Liver (tissue), 9 donors: Measurements from ENCODE around the gene CENPO. TPM values are rescaled to one million over a fixed set of nuclear protein-coding genes. Genes with fewer than 3 reads are reported as not detected.

Source experiments
- DNase-seq: peaks from one replicate; pipeline ENCODE4 v3.0.0-alpha.2; 2017; ENCODE audit warnings: low spot score
- H3K27ac ChIP-seq, 2 donors: one replicate each; pipeline ENCODE4 v1.7.0; 2013; ENCODE audit warnings: inconsistent platforms in 2 of 2, low read length in 2 of 2, control low read depth in 1 of 2, low read depth in 1 of 2, mild to moderate bottlenecking in 1 of 2
- H3K27me3 ChIP-seq, 4 donors: one replicate each; pipeline versions ENCODE4 v1.6.1 to v1.7.0; 2013; ENCODE audit warnings: low read length in 3 of 4, inconsistent platforms in 1 of 4, mild to moderate bottlenecking in 1 of 4, moderate library complexity in 1 of 4; ENCODE audit not compliant: control insufficient read depth in 4 of 4, insufficient read depth in 4 of 4
- H3K36me3 ChIP-seq, 4 donors: one replicate each; pipeline versions ENCODE4 v1.6.1 to v1.7.0; 2013; ENCODE audit warnings: low read length in 3 of 4, mild to moderate bottlenecking in 3 of 4, low read depth in 1 of 4, moderate library complexity in 1 of 4; ENCODE audit not compliant: control insufficient read depth in 4 of 4, insufficient read depth in 3 of 4
- H3K4me1 ChIP-seq, 4 donors: one replicate each; pipeline versions ENCODE4 v1.6.1 to v1.7.0; 2013; ENCODE audit warnings: low read length in 3 of 4, mild to moderate bottlenecking in 3 of 4, moderate library complexity in 1 of 4; ENCODE audit not compliant: control insufficient read depth in 4 of 4, insufficient read depth in 4 of 4
- H3K4me3 ChIP-seq, 3 donors: one replicate each; pipeline versions ENCODE4 v1.6.1 to v1.7.0; 2013; ENCODE audit warnings: low read length in 3 of 3, control low read depth in 1 of 3, low read depth in 1 of 3, mild to moderate bottlenecking in 1 of 3
- H3K9ac ChIP-seq, 2 donors: one replicate each; pipeline ENCODE4 v1.7.0; 2013; ENCODE audit warnings: low read length in 2 of 2, mild to moderate bottlenecking in 2 of 2, moderate library complexity in 2 of 2, control low read depth in 1 of 2, low read depth in 1 of 2
- H3K9me3 ChIP-seq, 4 donors: one replicate each; pipeline versions ENCODE4 v1.6.1 to v1.7.0; 2013; ENCODE audit warnings: low read length in 3 of 4; ENCODE audit not compliant: control insufficient read depth in 4 of 4
- EGR1 ChIP-seq, 2 donors: IDR thresholded peaks; 2 replicates each; pipeline ENCODE4 v1.6.1; 2016 to 2018; ENCODE audit warnings: antibody characterized with exemption in 2 of 2, low read depth in 2 of 2
- FOXA1 ChIP-seq: IDR thresholded peaks from 2 replicates; pipeline ENCODE4 v1.6.1; 2016; ENCODE audit warnings: antibody characterized with exemption
- FOXA2 ChIP-seq: IDR thresholded peaks from 2 replicates; pipeline ENCODE4 v1.6.1; 2016; ENCODE audit warnings: antibody characterized with exemption
- GABPA ChIP-seq, 2 donors: IDR thresholded peaks in 1 of 2; conservative IDR thresholded peaks in 1 of 2; 2 replicates each; pipeline ENCODE4 v1.6.1; 2016; ENCODE audit warnings: antibody characterized with exemption in 2 of 2, mild to moderate bottlenecking in 1 of 2, moderate library complexity in 1 of 2
- HNF4A ChIP-seq, 2 donors: conservative IDR thresholded peaks; 2 replicates each; pipeline ENCODE4 v1.6.1; 2016; ENCODE audit warnings: antibody characterized with exemption in 2 of 2, mild to moderate bottlenecking in 2 of 2
- HNF4G ChIP-seq: IDR thresholded peaks from 2 replicates; pipeline ENCODE4 v1.6.1; 2016; ENCODE audit warnings: antibody characterized with exemption
- JUND ChIP-seq, 2 donors: IDR thresholded peaks; 2 replicates each; pipeline ENCODE4 v1.6.1; 2016; ENCODE audit warnings: antibody characterized with exemption in 2 of 2
- NR2F2 ChIP-seq: IDR thresholded peaks from 2 replicates; pipeline ENCODE4 v1.6.1; 2016; ENCODE audit warnings: antibody characterized with exemption
- RAD21 ChIP-seq, 2 donors: IDR thresholded peaks; 2 replicates each; pipeline ENCODE4 v1.6.1; 2016; ENCODE audit warnings: antibody characterized with exemption in 2 of 2, mild to moderate bottlenecking in 2 of 2
- RXRA ChIP-seq, 2 donors: IDR thresholded peaks; 2 replicates each; pipeline ENCODE4 v1.6.1; 2017 to 2018; ENCODE audit warnings: antibody characterized with exemption in 2 of 2, mild to moderate bottlenecking in 1 of 2
- SP1 ChIP-seq: IDR thresholded peaks from 2 replicates; pipeline ENCODE4 v1.6.1; 2018; ENCODE audit warnings: antibody characterized with exemption, mild to moderate bottlenecking
- TAF1 ChIP-seq: conservative IDR thresholded peaks from 2 replicates; pipeline ENCODE4 v1.6.1; 2016; ENCODE audit warnings: antibody characterized with exemption, mild to moderate bottlenecking
- YY1 ChIP-seq: IDR thresholded peaks from 2 replicates; pipeline ENCODE4 v1.6.1; 2016; ENCODE audit warnings: antibody characterized with exemption, mild to moderate bottlenecking
- WGBS: extraction: QIAGEN DNeasy Blood & Tissue Kit; methylation state at CpG from one replicate; pipeline ENCODE4 v1.1.7; 2013; 5-methylcytosine and 5-hydroxymethylcytosine counted together
- polyA plus RNA-seq, 2 donors: library from polyadenylated mRNA; stranded (reverse) in 1 of 2; unstranded in 1 of 2; fragments of 200-250 nt in 1 of 2; fragments of >200 nt in 1 of 2; fragmentation: Nextera tagmentation in 1 of 2; extraction: Ambion mirVana in 1 of 2; gene quantifications; one replicate each; pipeline versions ENCODE4 v1.2.1 to v1.2.3, GENCODE V29; 2013 to 2015
- total RNA-seq, 2 donors: library from RNA; depleted of rRNA; stranded (reverse); fragments of >200 nt; gene quantifications; one replicate each; pipeline ENCODE4 v1.2.3, GENCODE V29; 2014
- TF ChIP-seq, protein P1 (sequence below): IDR thresholded peaks from 2 replicates; pipeline ENCODE4 v1.6.1; 2016; ENCODE audit warnings: antibody characterized with exemption
- TF ChIP-seq, protein P2 (sequence below): fragments of 150-350 bp; IDR thresholded peaks from 2 replicates; pipeline ENCODE4 v1.5.1; 2017; ENCODE audit warnings: improper control_type of control experiment, low read depth, low read length; ENCODE audit not compliant: missing input control
- TF ChIP-seq, protein P3 (sequence below): IDR thresholded peaks from 2 replicates; pipeline ENCODE4 v1.6.1; 2016; ENCODE audit warnings: antibody characterized with exemption
- TF ChIP-seq, protein P4 (sequence below): IDR thresholded peaks from 2 replicates; pipeline ENCODE4 v1.6.1; 2016; ENCODE audit warnings: antibody characterized with exemption
- donor health status: healthy.
- donor health status: healthy.
- donor health status: healthy.
- donor health status: healthy.
- donor health status: healthy.

CENPO gene
- total and polyA plus RNA-seq, 4 donors: 2.2 to 17.8 (median 3.2) TPM

DNA sequence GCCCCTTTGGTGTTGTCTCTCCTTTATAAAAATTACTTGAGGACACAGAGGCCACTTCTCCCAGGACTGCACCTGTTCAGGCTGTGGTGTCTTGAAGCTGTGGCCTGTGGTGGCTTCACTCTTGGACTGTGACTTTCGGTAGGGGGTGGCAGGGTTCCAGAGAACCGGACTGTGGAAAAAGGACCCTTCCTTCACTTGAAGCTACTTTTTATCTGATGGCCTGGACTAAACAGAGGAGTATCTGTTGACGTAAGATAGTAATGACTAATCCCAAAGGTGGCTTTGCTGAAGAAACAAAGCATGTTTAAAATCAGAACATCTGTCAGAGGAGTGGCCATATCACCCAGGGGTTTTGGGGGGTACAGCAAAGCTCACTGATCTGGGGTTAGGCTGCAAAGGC lies 60.8 kb downstream of the CENPO start:
- Histone ChIP-seq H3K36me3 (no peaks in the 10 kb centered on the region), H3K9ac (no peak overlapping the region), H3K9me3 (no peaks in the 10 kb centered on the region), H3K4me1 (no peaks in the 10 kb centered on the region), H3K27me3 (no peaks in the 10 kb centered on the region), H3K4me3 (no peak overlapping the region), H3K27ac (no peak overlapping the region)
- no peak for DNase-seq
- WGBS: 80% methylated on average over 3 of the region's 3 CpGs
- no peak for TF ChIP-seq YY1
- TF ChIP-seq, protein P1, sequence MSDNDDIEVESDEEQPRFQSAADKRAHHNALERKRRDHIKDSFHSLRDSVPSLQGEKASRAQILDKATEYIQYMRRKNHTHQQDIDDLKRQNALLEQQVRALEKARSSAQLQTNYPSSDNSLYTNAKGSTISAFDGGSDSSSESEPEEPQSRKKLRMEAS: no peak
- TF ChIP-seq HNF4A (conservative IDR thresholded peaks at IDR 0.05): no peak
- TF ChIP-seq JUND (IDR thresholded peaks at IDR 0.05): no peak
- TF ChIP-seq, protein P2, sequence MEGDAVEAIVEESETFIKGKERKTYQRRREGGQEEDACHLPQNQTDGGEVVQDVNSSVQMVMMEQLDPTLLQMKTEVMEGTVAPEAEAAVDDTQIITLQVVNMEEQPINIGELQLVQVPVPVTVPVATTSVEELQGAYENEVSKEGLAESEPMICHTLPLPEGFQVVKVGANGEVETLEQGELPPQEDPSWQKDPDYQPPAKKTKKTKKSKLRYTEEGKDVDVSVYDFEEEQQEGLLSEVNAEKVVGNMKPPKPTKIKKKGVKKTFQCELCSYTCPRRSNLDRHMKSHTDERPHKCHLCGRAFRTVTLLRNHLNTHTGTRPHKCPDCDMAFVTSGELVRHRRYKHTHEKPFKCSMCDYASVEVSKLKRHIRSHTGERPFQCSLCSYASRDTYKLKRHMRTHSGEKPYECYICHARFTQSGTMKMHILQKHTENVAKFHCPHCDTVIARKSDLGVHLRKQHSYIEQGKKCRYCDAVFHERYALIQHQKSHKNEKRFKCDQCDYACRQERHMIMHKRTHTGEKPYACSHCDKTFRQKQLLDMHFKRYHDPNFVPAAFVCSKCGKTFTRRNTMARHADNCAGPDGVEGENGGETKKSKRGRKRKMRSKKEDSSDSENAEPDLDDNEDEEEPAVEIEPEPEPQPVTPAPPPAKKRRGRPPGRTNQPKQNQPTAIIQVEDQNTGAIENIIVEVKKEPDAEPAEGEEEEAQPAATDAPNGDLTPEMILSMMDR: no peak
- TF ChIP-seq NR2F2: no peak
- no peak for TF ChIP-seq RAD21 (IDR thresholded peaks at IDR 0.05)
- TF ChIP-seq SP1: no peak
- TF ChIP-seq HNF4G: no peak
- no peak for TF ChIP-seq FOXA2
- TF ChIP-seq, protein P3, sequence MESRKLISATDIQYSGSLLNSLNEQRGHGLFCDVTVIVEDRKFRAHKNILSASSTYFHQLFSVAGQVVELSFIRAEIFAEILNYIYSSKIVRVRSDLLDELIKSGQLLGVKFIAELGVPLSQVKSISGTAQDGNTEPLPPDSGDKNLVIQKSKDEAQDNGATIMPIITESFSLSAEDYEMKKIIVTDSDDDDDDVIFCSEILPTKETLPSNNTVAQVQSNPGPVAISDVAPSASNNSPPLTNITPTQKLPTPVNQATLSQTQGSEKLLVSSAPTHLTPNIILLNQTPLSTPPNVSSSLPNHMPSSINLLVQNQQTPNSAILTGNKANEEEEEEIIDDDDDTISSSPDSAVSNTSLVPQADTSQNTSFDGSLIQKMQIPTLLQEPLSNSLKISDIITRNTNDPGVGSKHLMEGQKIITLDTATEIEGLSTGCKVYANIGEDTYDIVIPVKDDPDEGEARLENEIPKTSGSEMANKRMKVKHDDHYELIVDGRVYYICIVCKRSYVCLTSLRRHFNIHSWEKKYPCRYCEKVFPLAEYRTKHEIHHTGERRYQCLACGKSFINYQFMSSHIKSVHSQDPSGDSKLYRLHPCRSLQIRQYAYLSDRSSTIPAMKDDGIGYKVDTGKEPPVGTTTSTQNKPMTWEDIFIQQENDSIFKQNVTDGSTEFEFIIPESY: no peak
- TF ChIP-seq, protein P4, sequence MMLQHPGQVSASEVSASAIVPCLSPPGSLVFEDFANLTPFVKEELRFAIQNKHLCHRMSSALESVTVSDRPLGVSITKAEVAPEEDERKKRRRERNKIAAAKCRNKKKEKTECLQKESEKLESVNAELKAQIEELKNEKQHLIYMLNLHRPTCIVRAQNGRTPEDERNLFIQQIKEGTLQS: no peak
- TF ChIP-seq RXRA (IDR thresholded peaks at IDR 0.05): no peak

DNA sequence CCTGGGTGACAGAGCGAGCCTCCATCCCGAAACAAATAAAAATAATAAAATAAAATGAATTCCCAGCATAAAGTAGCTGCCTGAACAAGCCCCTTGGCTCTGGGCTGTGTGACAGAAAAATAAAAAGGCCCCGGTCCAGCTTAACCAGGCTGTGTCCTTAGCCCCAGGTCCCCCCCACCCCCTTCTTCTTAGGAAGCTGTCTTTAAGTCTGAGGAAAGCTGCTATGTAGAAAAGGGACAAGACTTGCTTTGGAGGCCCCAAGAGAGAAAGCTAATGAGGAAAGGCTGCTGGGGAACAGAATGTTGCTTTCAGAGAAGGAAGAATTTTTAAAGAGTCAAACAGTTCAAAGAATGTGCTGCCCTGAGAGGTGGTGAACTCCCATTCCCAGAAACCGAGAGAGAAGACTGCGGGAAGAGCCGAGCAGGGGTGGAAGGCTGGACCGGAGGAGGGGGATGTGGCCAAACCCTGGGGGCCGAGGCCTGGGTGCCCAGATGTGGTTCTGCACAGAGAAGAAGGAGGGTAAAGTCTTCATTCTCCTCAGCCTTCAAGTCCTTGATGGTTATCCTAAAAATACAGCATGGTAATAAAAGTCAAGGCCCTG lies 61.9 kb downstream of the CENPO start:
- no peak for DNase-seq
- WGBS: 89% methylated on average over 8 of the region's 8 CpGs
- Histone ChIP-seq H3K27me3 (no peaks in the 10 kb centered on the region), H3K4me1 (no peaks in the 10 kb centered on the region), H3K9me3 (no peaks in the 10 kb centered on the region), H3K36me3 (no peaks in the 10 kb centered on the region), H3K4me3 (no peak overlapping the region), H3K9ac (no peak overlapping the region), H3K27ac (peak overlapping the region in 1 of 2 donors; percentile 36)
- TF ChIP-seq SP1 (peak; percentile 48), YY1 (no peak), RXRA (IDR thresholded peaks at IDR 0.05) (peak in 1 of 2 donors; percentile 41), NR2F2 (peak; percentile 90)

DNA sequence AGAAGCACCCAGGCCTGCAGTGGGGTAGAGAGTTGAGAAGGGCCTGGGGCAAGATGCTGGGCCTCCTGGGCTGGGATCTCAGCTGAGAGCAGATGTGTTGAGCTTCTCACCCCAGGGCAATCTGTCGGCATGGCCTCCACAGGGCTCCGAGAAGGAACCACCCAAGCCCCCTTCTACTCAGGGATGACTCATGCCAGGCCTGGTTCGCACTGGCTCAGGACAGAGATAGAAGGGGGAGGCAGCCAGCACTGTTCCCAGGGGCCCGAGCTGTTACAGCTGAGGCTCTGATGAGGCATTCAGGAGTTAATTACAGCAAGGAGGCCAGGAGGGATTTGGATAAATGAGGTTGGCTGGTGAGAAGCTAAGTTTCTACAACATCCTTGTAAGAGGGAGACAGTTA lies 62.5 kb downstream of the CENPO start:
- no peaks in the 10 kb centered on the region for H3K27me3 ChIP-seq
- H3K4me1 ChIP-seq: no peaks in the 10 kb centered on the region
- H3K27ac ChIP-seq: peak overlapping the region; percentile 36 to 39
- 86% methylated on average over 4 of the region's 4 CpGs for WGBS
- no peak for DNase-seq
- H3K9me3 ChIP-seq: no peaks in the 10 kb centered on the region
- TF ChIP-seq RXRA (IDR thresholded peaks at IDR 0.05) (no peak), JUND (IDR thresholded peaks at IDR 0.05) (no peak), TAF1 (no peak), FOXA2 (no peak), FOXA1 (no peak), EGR1 (IDR thresholded peaks at IDR 0.05; ENCODE audit: low read depth in 2 of 2) (no peak), YY1 (no peak), RAD21 (IDR thresholded peaks at IDR 0.05) (no peak), GABPA (IDR thresholded peaks at IDR 0.05 in 1 of 2, conservative IDR thresholded peaks at IDR 0.05 in 1 of 2) (no peak), NR2F2 (no peak), HNF4A (conservative IDR thresholded peaks at IDR 0.05) (no peak), HNF4G (no peak)
- TF ChIP-seq, protein P4: no peak
- TF ChIP-seq, protein P1: no peak
- TF ChIP-seq, protein P2: no peak
- no peaks in the 10 kb centered on the region for H3K36me3 ChIP-seq
- no peak overlapping the region for H3K9ac ChIP-seq
- H3K4me3 ChIP-seq: no peak overlapping the region
